IPS DF 4.7 (cell line): ENCODE results near the gene SAMD13.

Source experiments
- DNase-seq: peaks from one replicate; pipeline ENCODE4 v3.0.0-alpha.2; 2013; ENCODE audit warnings: low spot score; ENCODE audit errors: extremely low read depth

SAMD13 gene

DNA sequence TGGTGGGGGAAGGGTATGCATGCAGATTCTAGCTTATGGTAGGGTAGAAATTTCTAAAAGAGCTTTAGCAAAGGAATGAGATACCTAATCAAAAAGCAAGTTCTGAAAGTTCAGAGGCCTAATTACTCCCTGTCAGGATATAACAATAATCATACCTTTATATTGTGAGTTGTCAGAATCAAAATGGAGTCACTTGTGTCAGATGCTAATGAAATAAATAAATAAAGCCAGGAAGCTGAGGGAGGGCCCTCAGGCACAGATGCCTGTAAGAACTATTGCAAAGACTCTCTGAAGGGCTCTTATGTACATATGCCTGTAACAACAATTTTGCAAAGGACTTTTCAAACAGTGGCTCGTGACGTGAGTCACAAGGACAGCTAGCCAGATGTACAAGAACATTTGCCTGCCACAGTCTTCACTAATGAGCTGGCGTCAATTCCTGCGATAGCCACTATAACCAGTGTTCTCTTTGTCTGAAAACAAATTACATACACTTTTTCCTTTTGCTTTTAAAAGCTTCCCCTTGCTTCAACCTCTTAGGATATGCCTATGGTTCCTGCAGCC lies 69.4 kb downstream of the SAMD13 start:
- no peak for DNase-seq

DNA sequence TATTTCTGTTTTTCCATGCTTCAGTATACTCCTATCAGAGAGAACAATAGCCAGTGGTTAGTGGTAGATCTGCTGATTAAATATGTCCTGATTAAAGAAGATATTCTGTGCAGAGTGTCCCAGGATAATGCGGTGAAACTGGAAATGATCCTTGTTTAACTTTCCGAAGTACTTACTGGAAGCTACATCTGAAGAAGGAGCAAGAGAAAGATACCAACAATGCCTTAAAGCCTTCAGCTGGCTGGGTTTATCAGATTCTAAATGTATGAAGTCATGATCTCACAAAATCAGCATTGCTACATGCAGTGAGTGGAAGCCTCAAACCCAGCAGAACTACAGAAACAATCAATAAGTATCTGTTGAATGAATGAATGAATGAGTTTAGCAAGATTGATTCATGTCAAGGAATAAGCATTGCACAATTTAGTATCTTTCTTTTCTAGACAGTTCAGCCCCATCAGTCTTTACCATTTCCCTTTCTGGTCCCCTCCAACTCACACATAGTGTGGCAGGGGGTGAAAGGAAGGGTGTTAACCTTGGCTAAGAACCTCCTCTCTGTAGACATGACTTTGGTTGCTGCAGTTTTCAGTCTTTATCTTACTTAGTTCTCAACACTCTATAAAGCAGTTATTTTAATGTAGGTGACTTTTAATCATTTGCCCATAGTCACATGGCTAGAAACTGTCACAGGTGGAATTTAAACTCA lies 72.1 kb downstream of the SAMD13 start:
- no peak for DNase-seq

DNA sequence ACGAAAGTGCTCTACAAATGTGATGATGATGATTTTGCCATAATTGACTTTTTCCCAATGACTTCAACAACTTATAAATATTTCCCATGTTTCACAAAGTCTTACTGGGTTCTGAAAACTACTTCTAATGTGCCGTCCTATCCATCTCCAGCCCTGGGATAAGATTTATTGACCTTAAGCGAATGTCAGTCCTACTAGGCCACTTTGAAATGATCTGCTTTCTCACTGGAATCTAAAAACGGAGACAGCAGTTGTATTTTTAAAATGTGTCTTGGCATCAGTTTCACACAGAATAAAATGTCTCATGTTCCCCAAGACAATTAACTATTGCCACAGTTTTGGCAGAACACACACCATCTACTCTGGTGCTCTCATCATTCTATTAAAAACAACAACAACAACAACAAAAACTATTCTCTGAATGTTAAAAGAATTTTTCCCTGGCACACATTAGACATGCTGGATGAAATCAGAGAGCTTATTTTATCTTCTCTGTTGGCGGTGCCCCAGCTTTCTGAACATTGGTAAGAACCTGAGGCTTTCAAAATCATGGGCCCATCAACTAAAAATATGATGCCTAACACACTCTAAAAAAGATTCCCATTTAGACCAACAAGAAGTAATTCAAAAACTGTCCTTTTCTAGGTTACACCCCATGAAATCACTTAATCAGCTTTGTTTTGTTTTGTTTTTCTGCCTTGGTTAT lies 73.6 kb downstream of the SAMD13 start:
- no peak for DNase-seq

DNA sequence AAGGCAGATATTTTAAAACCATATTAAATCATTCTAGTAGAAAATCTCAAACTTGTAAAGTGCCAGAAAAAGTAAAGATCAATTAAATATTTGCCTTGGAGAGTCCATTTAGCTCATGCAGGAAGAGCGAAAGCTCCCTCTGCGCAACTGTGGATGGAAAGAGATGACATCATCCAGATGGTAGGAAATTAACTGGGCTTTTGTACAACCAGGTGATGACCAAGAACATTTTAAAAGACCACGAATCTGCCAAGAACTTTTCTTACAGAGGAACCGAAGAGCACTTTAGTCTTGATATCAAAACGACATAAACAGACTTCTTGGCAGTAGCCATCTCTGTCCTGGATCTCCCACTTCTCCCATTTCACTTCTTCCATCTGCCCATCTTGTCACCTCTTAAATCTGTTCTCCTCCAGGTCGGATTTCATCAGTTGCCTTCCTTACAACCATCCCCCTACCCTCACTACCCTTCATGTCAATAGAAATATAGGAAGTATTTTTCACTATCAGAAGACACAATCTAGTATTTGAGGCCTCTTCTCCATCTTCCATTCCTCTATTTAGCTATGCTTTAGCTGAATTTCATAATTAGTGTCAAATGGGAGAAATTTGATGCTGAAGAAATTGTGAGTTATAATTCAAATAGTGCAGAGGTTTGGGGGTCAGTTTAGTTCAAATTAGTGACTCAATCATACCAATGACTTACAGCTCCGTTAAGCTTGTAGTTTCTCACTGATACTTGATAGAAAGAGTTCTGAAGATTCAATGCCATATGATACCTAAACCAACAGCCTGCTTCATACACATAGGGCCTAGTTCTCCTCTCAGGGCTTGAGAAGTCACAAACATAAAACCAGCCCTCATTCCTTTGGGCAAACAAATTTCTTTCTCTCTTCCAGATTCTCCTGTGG lies 74.7 kb downstream of the SAMD13 start:
- no peak for DNase-seq

GRCh38 chr1:84377480-84378095 lies 76.1 kb downstream of the SAMD13 start:
- DNase-seq: no peak

GRCh38 chr1:84379138-84379916 lies 77.8 kb downstream of the SAMD13 start:
- DNase-seq: no peak

DNA sequence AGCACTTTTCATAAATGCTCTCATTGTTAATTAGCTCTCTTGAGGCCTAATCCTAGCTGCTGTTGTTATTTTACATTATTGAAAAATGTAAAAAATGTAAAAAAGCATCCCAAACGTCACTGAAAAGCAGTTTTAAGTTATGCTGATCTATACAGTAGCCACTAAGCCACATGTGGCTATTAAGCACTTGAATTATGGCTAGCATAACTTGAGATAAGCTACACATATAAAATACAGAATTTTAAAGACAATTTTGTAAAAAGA lies 78.3 kb downstream of the SAMD13 start:
- no peak for DNase-seq

GRCh38 chr1:84382127-84382526 lies 80.6 kb downstream of the SAMD13 start:
- DNase-seq: no peak

GRCh38 chr1:84385347-84385746 lies 83.8 kb downstream of the SAMD13 start:
- DNase-seq: no peak

DNA sequence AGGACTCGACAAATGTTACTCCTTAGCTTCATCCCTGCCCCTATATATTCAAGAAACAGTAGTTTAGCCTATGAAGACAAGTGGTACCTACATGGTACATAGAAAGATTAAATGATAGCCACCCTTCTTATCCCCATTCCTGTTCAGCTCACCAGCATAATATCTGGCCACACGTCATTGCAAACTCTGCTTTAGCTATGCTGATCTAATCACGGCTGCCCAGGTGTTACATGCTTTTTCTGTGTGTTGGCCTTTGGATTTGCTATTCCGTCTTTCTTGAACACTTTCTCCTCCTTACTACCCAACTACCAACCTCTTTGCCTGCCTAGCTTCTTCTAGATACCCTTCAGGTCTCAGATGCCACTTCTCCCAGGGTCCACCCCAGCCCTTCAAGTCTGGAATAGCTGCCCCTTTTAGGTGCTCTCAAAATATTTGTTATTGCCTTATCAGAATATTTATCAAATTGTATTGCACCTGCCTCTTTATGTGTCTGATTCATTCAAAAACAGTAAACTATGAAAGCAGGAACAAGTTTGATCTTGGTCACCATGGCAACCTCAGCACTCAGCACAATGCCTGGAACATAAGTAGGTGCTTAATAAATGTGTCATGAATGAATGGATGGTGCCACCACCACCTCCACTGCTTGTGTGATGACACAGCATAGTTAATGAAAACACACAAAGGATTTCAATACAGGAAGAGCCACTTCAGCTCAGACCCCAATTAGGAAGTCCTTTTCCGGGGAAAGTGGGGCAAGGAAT lies 85.4 kb downstream of the SAMD13 start:
- DNase-seq: no peak

GRCh38 chr1:84387480-84388163 lies 86.1 kb downstream of the SAMD13 start:
- no peak for DNase-seq

GRCh38 chr1:84390226-84390625 lies 88.7 kb downstream of the SAMD13 start:
- DNase-seq: no peak

- DNase-seq: no peak
These were observed 97.0 kb downstream of the SAMD13 start, which contains the start of gene DNASE2B for GRCh38 chr1:84398175-84399155. Gene DNASE2B, plus strand, starts transcription at chr1:84398484. Its CDS starts 81 bp downstream, at chr1:84398565.
